A549 (cell line): ENCODE results near the gene FGFR3. TPM values are rescaled to one million over a fixed set of nuclear protein-coding genes. Genes with fewer than 3 reads are reported as not detected.

Experiments used
- ATAC-seq, 2 experiments: fragments of 200-7000 bp in 1 of 2; fragments of >200 bp in 1 of 2; cut with Nextera tagmentation in 1 of 2; cut with Tn5 transposase in 1 of 2; 3 replicates each; pipeline versions ENCODE4 v1.8.0 to v1.9.1; 2018 to 2020; ENCODE audit warnings: mild to moderate bottlenecking in 1 of 2, moderate library complexity in 1 of 2
- CTCF ChIA-PET: fragments of 300-600 bp; sonication (Branson Sonifier 250); formaldehyde crosslinking; extraction: SDS; loops from one replicate; lab custom pipeline; 2021; ENCODE audit warnings: antibody characterized with exemption, inconsistent platforms; lab: Yijun Ruan, JAX
- POLR2A ChIA-PET: fragments of 350-600 bp; formaldehyde crosslinking; extraction: SDS; loops from one replicate; lab custom pipeline; 2021; ENCODE audit warnings: antibody characterized with exemption, inconsistent platforms; lab: Yijun Ruan, JAX
- DNase-seq, 2 experiments: peaks; one replicate each; pipeline versions ENCODE4 v3.0.0 to v3.0.0-alpha.2; 2011 to 2016; ENCODE audit warnings: low read depth in 1 of 2, low spot score in 1 of 2
- FAIRE-seq: peaks from 2 replicates; lab custom pipeline; 2011; peaks lifted over from hg19 to GRCh38; lab: Jason Lieb, UNC
- H3K27ac ChIP-seq, 2 experiments: fragments of >200 bp; sonication (Bioruptor Twin); formaldehyde crosslinking; 3 replicates each; pipeline ENCODE4 v1.5.1; 2016 to 2017
- H3K4me1 ChIP-seq: fragments of >200 bp; sonication (Bioruptor Twin); formaldehyde crosslinking; 3 replicates; pipeline ENCODE4 v1.6.1; 2016
- H3K4me2 ChIP-seq: fragments of >200 bp; sonication (Bioruptor Twin); formaldehyde crosslinking; 3 replicates; pipeline ENCODE4 v1.6.1; 2016
- H3K4me3 ChIP-seq: fragments of >200 bp; sonication (Bioruptor Twin); formaldehyde crosslinking; 3 replicates; pipeline ENCODE4 v1.5.1; 2016
- H3K9me3 ChIP-seq: fragments of >200 bp; sonication (Bioruptor Twin); formaldehyde crosslinking; 3 replicates; pipeline ENCODE4 v1.6.1; 2016
- BCL3 ChIP-seq: fragments of >200 bp; sonication (Bioruptor Twin); formaldehyde crosslinking; IDR thresholded peaks from 3 replicates; pipeline ENCODE4 v1.6.1; 2016
- BHLHE40 ChIP-seq: IDR thresholded peaks from 2 replicates; pipeline ENCODE4 v1.6.1; 2012; ENCODE audit warnings: low read depth, low read length, inconsistent platforms
- CBX8 ChIP-seq: fragments of 200-600 bp; sonication (generic); IDR thresholded peaks from 2 replicates; pipeline ENCODE4 v1.6.1; 2016
- CHD4 ChIP-seq: fragments of 200-600 bp; sonication (generic); IDR thresholded peaks from 2 replicates; pipeline ENCODE4 v1.6.1; 2016; ENCODE audit warnings: antibody characterized with exemption, mild to moderate bottlenecking, borderline replicate concordance
- CTCF ChIP-seq: fragments of >200 bp; sonication (Bioruptor Twin); formaldehyde crosslinking; IDR thresholded peaks from 3 replicates; pipeline ENCODE4 v1.5.1; 2016
- E2F6 ChIP-seq: IDR thresholded peaks from 2 replicates; pipeline ENCODE4 v1.6.1; 2012; ENCODE audit warnings: low read depth, borderline replicate concordance
- ELK1 ChIP-seq: fragments of 150-350 bp; IDR thresholded peaks from 2 replicates; pipeline ENCODE4 v1.6.1; 2014; ENCODE audit warnings: low read depth, mild to moderate bottlenecking, low read length
- FOSB ChIP-seq: fragments of 250-450 bp; sonication (Bioruptor Pico); IDR thresholded peaks from 2 replicates; pipeline ENCODE4 v1.5.0; 2020; ENCODE audit warnings: mild to moderate bottlenecking, moderate library complexity
- HES2 ChIP-seq: fragments of >200 bp; sonication (Bioruptor Twin); formaldehyde crosslinking; IDR thresholded peaks from 2 replicates; pipeline ENCODE4 v1.6.1; 2016
- HMGXB4 ChIP-seq: fragments of 250-450 bp; sonication (Bioruptor Pico); IDR thresholded peaks from 2 replicates; pipeline ENCODE4 v1.5.0; 2021; ENCODE audit warnings: mild to moderate bottlenecking, moderate library complexity, borderline replicate concordance
- KDM1A ChIP-seq: fragments of 200-600 bp; sonication (generic); IDR thresholded peaks from 2 replicates; pipeline ENCODE4 v1.6.1; 2016; ENCODE audit warnings: low read depth, mild to moderate bottlenecking
- MYC ChIP-seq: IDR thresholded peaks from 2 replicates; pipeline ENCODE4 v1.6.1; 2012; ENCODE audit warnings: mild to moderate bottlenecking, inconsistent platforms, low read length, improper control_type of control experiment, borderline replicate concordance
- PHF8 ChIP-seq: fragments of 200-600 bp; sonication (generic); IDR thresholded peaks from 2 replicates; pipeline ENCODE4 v1.6.1; 2016; ENCODE audit warnings: low read depth, mild to moderate bottlenecking, antibody characterized with exemption, moderate library complexity, borderline replicate concordance
- POLR2AphosphoS2 ChIP-seq: conservative IDR thresholded peaks from 2 replicates; pipeline ENCODE4 v1.6.1; 2012; ENCODE audit warnings: low read length, improper control_type of control experiment, inconsistent platforms
- RAD21 ChIP-seq, 2 experiments: fragments of >200 bp in 1 of 2; sonication (Bioruptor Twin) in 1 of 2; formaldehyde crosslinking in 1 of 2; IDR thresholded peaks in 1 of 2; conservative IDR thresholded peaks in 1 of 2; 2 replicates in 1 of 2; 3 replicates in 1 of 2; pipeline ENCODE4 v1.6.1; 2012 to 2018; ENCODE audit warnings: inconsistent platforms in 1 of 2
- RFX5 ChIP-seq: fragments of 450-650 bp; IDR thresholded peaks from 2 replicates; pipeline ENCODE4 v1.7.1; 2014; ENCODE audit warnings: antibody characterized with exemption, mild to moderate bottlenecking, moderate library complexity
- RNF2 ChIP-seq: fragments of 200-600 bp; sonication (generic); IDR thresholded peaks from 2 replicates; pipeline ENCODE4 v1.6.1; 2016; ENCODE audit warnings: low read depth, mild to moderate bottlenecking, antibody characterized with exemption, moderate library complexity, borderline replicate concordance
- ZC3H11A ChIP-seq: fragments of 450-650 bp; IDR thresholded peaks from 2 replicates; pipeline ENCODE4 v1.6.1; 2014; ENCODE audit warnings: antibody characterized with exemption, mild to moderate bottlenecking
- WGBS: methylation state at CpG from one replicate; pipeline ENCODE4 v1.1.6; 2017; ENCODE audit errors: missing lambda C conversion rate; 5-methylcytosine and 5-hydroxymethylcytosine counted together
- polyA plus RNA-seq, 4 experiments: library from polyadenylated mRNA; depleted of rRNA in 3 of 4; stranded (reverse); fragments of >200 nt; fragmentation: RNase III in 1 of 4; extraction: RNeasy Plus Mini Kit Qiagen cat#74134 plus additional on column Dnase treatment in 1 of 4; gene quantifications; 2 replicates in 3 of 4; 3 replicates in 1 of 4; pipeline ENCODE4 v1.2.3, GENCODE V29; 2011 to 2017

FGFR3 gene
- polyA plus RNA-seq, 2 of the 4 experiments (the other 2 are of a cell fraction), result 1.9 to 4.8 TPM

- ChIA-PET CTCF (interaction anchor here (0.6 to 13.7 kb wide), 5 partner anchors 64 to 104 kb away, joined by 3 to 227 read pairs (median 4); no protein-coding TSS in a partner anchor), POLR2A (no interaction called here)
- H3K4me2 ChIP-seq, result no peak overlapping the region
- WGBS, result 70% methylated on average over 7 of the region's 9 CpGs
- no peaks in the 10 kb centered on the region for H3K9me3 ChIP-seq
- no peak; a peak in 1 of 6 replicates for ATAC-seq
- H3K4me1 ChIP-seq, result no peaks in the 10 kb centered on the region
- no peak for DNase-seq
- H3K4me3 ChIP-seq, result no peak overlapping the region
- TF ChIP-seq BHLHE40 (no peak), RAD21 (conservative IDR thresholded peaks at IDR 0.05 in 1 of 2, IDR thresholded peaks at IDR 0.05 in 1 of 2) (no peak), ZC3H11A (no peak), HES2 (no peak), MYC (no peak), RFX5 (no peak), ELK1 (no peak), E2F6 (no peak), FOSB (CRISPR knock-in tag) (no peak), HMGXB4 (no peak), BCL3 (no peak), CBX8 (no peak)
- H3K27ac ChIP-seq, result no peak overlapping the region
- no peak for FAIRE-seq
Measured at GRCh38 chr4:1813915-1814314, 20.8 kb downstream of the FGFR3 start.

GRCh38 chr4:1814453-1814852 lies 21.4 kb downstream of the FGFR3 start:
- no peak for DNase-seq
- WGBS, result 89% methylated on average over 5 of the region's 8 CpGs
- no peak overlapping the region for H3K4me3 ChIP-seq
- POLR2A ChIA-PET, result no interaction called here
- no peak overlapping the region for H3K4me2 ChIP-seq
- TF ChIP-seq HMGXB4 (no peak), POLR2AphosphoS2 (no peak), CHD4 (no peak), CTCF (no peak), ZC3H11A (no peak), RNF2 (no peak), PHF8 (no peak), KDM1A (no peak)
- TF ChIP-seq, all 56 proteins: peak for 0
- FAIRE-seq, result no peak
- CTCF ChIA-PET, result interaction anchor here (0.6 to 13.7 kb wide), 5 partner anchors 19 to 103 kb away, joined by 3 to 227 read pairs (median 4); no protein-coding TSS in a partner anchor
- ATAC-seq, result no peak
- no peaks in the 10 kb centered on the region for H3K9me3 ChIP-seq
- H3K4me1 ChIP-seq, result no peaks in the 10 kb centered on the region
- H3K27ac ChIP-seq, result no peak overlapping the region
